OCI-LY1 (cell line): ENCODE data around the gene FOXN1.

Experiments
- CTCF ChIP-seq: fragments of 200-600 bp; sonication (generic), shearing (Covaris generic); IDR thresholded peaks from 2 replicates; pipeline ENCODE4 v1.5.1; 2017; ENCODE audit warnings: mild to moderate bottlenecking, antibody characterized with exemption, low read length, moderate library complexity, mixed read lengths
- EZH2 ChIP-seq: fragments of 200-600 bp; sonication (generic), shearing (Covaris generic); IDR thresholded peaks from 2 replicates; pipeline ENCODE4 v1.8.0; 2017; ENCODE audit warnings: borderline replicate concordance, mixed run types, mild to moderate bottlenecking, antibody characterized with exemption, low read length, moderate library complexity, mixed read lengths

- TF ChIP-seq EZH2: no peak
- TF ChIP-seq CTCF: peak; percentile 15; the same call in 1 of the 2 replicates
Measured at GRCh38 chr17:28548417-28549130, 42.4 kb downstream of the FOXN1 start.
